ENCODE results near the gene TIAM1.

GRCh38 chr21:31265366-31266013, 78.6 kb downstream of the TIAM1 start:
- TF ChIP-seq CTCF (IDR thresholded peaks at IDR 0.05; ENCODE audit: control extremely low read depth in 1 of 3, insufficient read depth in 1 of 3, low read depth in 1 of 3, low read length in 3 of 3) (no peak), TEAD4 (IDR thresholded peaks at IDR 0.05; ENCODE audit: low read depth, low read length) (no peak), JUN (IDR thresholded peaks at IDR 0.05; ENCODE audit: low read depth, low read length) (no peak), SRF (IDR thresholded peaks at IDR 0.05; ENCODE audit: low read depth, low read length) (no peak), POLR2AphosphoS5 (IDR thresholded peaks at IDR 0.05; ENCODE audit: low read depth, low read length) (no peak), POLR2A (IDR thresholded peaks at IDR 0.05; ENCODE audit: control extremely low read depth in 1 of 2, low read depth in 2 of 2, low read length in 2 of 2) (no peak)
